Fibroblast of the aortic adventitia (primary cell): Measurements from ENCODE around the gene MGLL. TPM values are rescaled to one million over a fixed set of nuclear protein-coding genes. Genes with fewer than 3 reads are reported as not detected.
"Not testable (repeated sequence)": the region's sequence is repeated elsewhere in the genome, so short reads cannot be mapped to it uniquely, and the experiment has no call there.

ENCODE experiments used
- DNase-seq: peaks from one replicate; pipeline ENCODE4 v3.0.0-alpha.2; 2010; ENCODE audit warnings: low read depth
- H3K4me3 ChIP-seq: 2 replicates; pipeline ENCODE4 v1.5.1; 2011; ENCODE audit warnings: low read depth, mild to moderate bottlenecking, control low read depth, low read length, moderate library complexity
- total RNA-seq: library from RNA; depleted of rRNA; stranded (reverse); fragments of >200 nt; gene quantifications from 2 replicates; pipeline ENCODE4 v1.2.3, GENCODE V29; 2012; ENCODE audit warnings: low replicate concordance
- TF ChIP-seq, protein P1 (sequence below): IDR thresholded peaks from 2 replicates; pipeline ENCODE4 v1.5.1; 2011; ENCODE audit warnings: mild to moderate bottlenecking, low read length, control low read depth, inconsistent platforms; ENCODE audit not compliant: insufficient read depth

Gene MGLL
- total RNA-seq, 1 donor, result 25.8 TPM

DNA sequence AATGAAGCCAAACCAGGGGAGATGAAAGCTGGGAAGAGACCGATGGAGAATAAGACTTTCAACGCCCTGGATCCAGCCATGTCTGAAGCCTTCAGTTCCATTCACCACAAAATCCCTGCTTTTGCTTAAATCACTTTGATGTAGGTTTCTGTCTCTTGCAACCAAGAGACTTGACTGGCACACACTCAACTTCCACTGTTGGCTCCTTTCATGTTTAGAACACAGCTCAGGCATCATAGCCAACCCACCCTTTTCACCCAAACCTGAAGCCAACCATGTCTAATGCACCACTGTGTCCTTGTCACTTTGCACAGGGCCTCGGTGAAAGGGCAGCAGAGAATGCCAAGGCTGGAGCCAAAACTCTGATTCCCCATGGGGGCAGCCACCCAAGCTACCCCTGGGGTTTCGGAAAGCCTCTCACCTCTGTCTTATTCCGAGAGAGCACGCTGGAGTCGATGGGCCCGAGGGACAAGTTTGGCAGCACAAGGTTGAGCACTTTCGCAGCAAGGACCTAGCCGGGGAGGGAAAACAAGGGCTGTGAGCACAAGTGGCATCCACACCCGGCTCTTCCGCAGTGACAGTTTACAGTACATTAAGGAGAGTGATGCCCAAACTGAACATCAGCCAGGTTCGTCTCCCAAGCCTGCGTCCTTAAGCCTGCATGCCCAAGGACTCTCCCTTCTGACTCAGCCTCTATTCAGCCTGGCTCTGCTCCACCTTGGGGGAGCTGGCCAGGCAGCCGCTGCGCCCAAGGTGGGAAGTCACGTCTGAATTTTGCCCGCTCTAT lies 112.0 kb downstream of the MGLL start:
- H3K4me3 ChIP-seq, result no peak overlapping the region
- DNase-seq, result peak; percentile 18
- TF ChIP-seq, protein P1, sequence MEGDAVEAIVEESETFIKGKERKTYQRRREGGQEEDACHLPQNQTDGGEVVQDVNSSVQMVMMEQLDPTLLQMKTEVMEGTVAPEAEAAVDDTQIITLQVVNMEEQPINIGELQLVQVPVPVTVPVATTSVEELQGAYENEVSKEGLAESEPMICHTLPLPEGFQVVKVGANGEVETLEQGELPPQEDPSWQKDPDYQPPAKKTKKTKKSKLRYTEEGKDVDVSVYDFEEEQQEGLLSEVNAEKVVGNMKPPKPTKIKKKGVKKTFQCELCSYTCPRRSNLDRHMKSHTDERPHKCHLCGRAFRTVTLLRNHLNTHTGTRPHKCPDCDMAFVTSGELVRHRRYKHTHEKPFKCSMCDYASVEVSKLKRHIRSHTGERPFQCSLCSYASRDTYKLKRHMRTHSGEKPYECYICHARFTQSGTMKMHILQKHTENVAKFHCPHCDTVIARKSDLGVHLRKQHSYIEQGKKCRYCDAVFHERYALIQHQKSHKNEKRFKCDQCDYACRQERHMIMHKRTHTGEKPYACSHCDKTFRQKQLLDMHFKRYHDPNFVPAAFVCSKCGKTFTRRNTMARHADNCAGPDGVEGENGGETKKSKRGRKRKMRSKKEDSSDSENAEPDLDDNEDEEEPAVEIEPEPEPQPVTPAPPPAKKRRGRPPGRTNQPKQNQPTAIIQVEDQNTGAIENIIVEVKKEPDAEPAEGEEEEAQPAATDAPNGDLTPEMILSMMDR, result no peak

DNA sequence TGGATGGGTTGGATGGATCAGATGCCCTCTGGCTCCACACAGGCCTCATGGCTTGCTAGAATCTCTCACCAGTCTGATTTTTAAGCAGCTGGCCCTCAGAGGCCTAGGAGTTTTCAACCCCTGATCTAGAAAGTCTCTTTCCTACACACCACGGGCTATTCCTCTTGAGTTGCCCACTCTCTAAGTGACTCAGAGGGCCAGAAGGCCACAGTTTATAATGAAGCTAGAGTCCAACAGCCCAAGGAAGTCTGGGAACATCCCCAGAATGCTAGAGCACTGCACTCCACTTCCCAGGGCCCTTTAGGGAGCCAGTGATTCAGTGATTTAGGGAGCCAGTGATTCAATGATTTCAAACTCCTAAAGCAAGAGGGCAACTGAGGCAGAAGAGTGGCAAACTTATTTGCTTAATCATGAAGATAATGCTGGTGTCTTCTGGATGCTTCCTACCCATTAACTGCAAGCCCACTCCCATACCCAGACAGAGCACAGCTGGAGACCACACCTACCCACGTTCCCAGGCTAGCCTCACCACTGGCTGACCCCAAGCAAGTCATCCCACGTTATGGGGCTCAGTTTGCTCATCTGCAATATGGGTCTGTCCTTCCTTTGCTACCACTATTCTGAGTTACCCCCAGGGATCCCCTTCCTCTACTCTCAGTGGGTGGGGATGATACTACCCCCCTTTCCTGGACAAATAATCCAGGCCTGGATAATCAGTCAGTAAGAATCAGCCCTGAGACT lies 112.8 kb downstream of the MGLL start:
- DNase-seq, result no peak
- TF ChIP-seq, protein P1, result no peak
- no peak overlapping the region for H3K4me3 ChIP-seq

DNA sequence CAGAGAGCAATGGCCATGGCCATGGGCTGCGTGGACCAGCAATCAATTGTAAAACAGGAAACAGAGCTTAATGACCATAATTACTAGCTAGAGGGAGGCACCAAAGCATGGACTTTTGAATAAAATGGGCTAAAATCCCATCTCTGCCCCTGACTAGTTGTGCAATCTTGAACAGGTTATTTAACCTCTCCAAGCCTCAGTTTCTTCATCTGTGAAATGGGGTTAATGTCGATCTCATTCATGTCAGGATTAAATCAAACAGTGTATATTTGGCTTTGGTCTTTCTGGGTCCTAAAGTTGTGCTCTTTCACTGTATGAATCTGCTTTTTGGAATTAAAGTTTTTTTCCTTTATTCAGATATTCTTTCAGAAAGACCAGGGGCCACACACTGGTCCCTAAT lies 113.5 kb downstream of the MGLL start:
- DNase-seq, result no peak
- no peak overlapping the region for H3K4me3 ChIP-seq
- TF ChIP-seq, protein P1, result no peak

DNA sequence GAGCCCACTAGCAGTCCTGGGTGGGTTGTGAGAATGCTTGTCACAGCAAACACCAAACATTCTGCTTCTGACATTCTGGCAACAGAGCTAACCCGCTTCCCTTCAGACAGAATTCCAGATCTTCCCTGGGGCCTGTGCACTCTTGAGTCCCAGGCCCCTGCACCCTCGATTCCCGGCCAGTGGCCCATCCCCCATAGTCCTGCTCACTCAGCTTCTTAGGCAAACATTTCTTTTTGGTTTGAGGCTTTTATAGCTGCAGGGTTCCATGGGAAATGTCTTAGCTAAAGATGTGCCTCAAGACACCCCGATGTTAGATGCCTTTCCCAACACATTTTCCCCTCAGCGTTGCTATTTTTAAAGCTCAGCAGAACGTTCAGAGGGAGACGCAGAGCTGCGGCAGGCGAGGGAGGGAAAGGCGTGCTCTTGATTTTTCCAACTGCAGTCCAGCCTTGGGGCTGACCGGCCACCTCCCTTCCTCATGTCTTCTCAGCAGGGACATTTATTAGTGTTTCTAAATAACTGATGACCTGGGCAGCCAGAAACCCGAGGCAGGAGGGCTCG lies 114.4 kb downstream of the MGLL start:
- H3K4me3 ChIP-seq, result no peak overlapping the region
- TF ChIP-seq, protein P1, result no peak
- no peak for DNase-seq

DNA sequence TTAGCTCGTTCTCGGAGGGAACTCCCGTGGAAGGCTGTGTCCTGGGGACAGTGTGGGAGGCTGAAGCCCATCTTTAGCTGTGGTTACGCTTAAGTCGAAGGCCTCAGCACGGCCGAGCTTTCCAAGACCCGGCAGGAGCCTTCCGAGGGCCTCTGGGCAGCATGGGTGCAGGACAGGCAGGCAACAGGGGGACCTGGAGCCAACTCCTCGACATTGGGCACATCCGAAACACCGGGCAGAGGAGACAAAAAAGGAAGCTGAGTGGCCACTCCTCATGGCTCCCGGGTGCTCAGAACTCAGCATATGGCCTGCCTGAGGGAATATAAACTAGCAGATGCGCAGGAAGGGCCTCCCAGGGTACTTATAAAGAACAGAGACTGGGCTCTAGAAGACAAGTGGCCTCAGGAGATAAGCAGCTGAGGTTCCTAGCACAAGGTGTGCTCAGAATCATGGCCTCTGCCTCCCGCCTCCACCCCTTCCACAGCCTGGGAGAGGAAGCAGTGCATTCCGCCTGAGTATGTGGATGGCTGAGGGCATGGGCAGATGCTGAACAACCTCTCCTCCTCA lies 115.4 kb downstream of the MGLL start:
- no peak overlapping the region for H3K4me3 ChIP-seq
- TF ChIP-seq, protein P1, result no peak
- no peak for DNase-seq

DNA sequence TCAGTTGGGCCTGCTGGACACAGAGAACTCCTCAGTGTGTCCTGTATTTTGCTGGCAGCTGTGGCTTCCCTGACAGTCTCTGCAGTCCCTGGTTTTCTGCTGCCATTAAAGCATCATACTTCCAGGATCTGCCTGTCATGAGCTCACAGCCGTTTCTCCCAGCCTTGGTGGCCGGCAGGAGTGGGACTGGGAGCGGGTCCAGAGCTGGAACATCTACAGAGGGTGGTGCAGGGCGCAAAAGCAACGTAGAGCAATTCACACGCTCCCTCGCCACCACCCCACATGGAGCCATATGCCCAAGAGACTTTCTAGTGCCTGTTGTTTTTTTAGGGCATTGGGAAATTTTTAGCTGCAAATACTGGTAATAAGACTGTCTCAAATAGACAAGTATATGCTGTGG lies 116.0 kb downstream of the MGLL start:
- no peak overlapping the region for H3K4me3 ChIP-seq
- no peak for DNase-seq
- TF ChIP-seq, protein P1, result no peak

DNA sequence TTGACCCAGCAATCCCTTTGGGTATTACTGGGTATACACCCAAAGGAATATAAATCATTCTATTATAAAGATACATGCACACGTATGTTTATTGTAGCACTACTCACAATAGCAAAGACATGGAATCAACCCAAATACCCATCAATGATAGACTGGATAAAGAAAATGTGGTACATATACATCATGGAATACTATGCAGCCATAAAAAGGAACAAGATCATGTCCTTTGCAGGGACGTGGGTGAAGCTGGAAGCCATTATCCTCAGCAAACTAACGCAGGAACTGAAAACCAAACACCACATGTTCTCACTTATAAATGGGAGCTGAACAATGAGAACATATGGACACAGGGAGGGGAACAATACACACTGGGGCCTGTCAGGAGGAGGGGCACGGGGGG lies 117.5 kb downstream of the MGLL start:
- DNase-seq, H3K4me3 ChIP-seq: not testable (repeated sequence)
